GM23248 (cell line): ENCODE results near the gene TBX1.

ENCODE experiments used
- EZH2 ChIP-seq: fragments of 200-600 bp; sonication (generic); IDR thresholded peaks from 2 replicates; pipeline ENCODE4 v1.6.1; 2018; ENCODE audit warnings: antibody characterized with exemption, mild to moderate bottlenecking; ENCODE audit not compliant: insufficient read depth, poor library complexity, severe bottlenecking
- EZH2phosphoT487 ChIP-seq: fragments of 200-600 bp; sonication (generic); IDR thresholded peaks from 2 replicates; pipeline ENCODE4 v1.6.1; 2018; ENCODE audit warnings: antibody characterized with exemption, moderate library complexity, mild to moderate bottlenecking, low read depth; ENCODE audit not compliant: insufficient read depth

GRCh38 chr22:19732403-19733113 is 28.0 kb upstream of the TBX1 start:
- TF ChIP-seq EZH2 (no peak), EZH2phosphoT487 (no peak)
